ENCODE measurements around the gene SPRR3. TPM values are rescaled to one million over a fixed set of nuclear protein-coding genes. Genes with fewer than 3 reads are reported as not detected.

The SPRR3 gene, protein sequence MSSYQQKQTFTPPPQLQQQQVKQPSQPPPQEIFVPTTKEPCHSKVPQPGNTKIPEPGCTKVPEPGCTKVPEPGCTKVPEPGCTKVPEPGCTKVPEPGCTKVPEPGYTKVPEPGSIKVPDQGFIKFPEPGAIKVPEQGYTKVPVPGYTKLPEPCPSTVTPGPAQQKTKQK
- polyA plus RNA-seq (2011; rRNA removed) (not detected in 2 replicates), polyA minus RNA-seq (2011; rRNA and poly(A)+ RNA removed) (not detected in 2 replicates)

DNA sequence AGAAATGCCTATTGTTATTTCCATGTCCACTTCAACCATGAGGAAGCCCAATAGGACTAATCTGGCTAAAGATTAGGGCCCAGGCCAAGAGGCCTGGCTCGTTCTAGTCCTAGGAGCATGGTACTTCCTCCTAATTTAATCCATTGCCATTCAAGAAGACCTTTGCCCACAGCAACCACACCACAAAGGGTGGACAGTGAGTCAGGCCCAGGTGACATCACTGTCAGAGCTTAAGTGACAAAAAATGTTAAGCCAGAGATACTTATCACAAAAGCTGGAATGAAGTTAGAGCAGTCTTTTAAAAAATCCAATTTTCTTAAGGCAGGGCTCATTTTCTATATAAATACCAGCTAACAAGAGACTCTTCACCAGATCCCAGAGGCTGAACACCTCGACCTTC is at the start of gene SPRR3:
TSS of gene SPRR3 (plus strand) at position 368 of the 400 bp plus-strand sequence. CDS start 1,272 bp downstream, outside the sequence.
- Histone ChIP-seq H3K4me3 (ENCODE audit: low read depth, low read length) (no peak within 1 kb of the TSS), H3K27me3 (ENCODE audit: control insufficient read depth, insufficient read depth, low read length) (no peaks in the 10 kb centered on the region), H3K36me3 (ENCODE audit: control insufficient read depth, insufficient read depth, low read length) (no peaks in the 10 kb centered on the region)
- no peak for DNase-seq (ENCODE audit: low read depth)
- POLR2A ChIA-PET = no interaction called here
- CTCF ChIA-PET = no interaction called here
- TF ChIP-seq, protein P1, sequence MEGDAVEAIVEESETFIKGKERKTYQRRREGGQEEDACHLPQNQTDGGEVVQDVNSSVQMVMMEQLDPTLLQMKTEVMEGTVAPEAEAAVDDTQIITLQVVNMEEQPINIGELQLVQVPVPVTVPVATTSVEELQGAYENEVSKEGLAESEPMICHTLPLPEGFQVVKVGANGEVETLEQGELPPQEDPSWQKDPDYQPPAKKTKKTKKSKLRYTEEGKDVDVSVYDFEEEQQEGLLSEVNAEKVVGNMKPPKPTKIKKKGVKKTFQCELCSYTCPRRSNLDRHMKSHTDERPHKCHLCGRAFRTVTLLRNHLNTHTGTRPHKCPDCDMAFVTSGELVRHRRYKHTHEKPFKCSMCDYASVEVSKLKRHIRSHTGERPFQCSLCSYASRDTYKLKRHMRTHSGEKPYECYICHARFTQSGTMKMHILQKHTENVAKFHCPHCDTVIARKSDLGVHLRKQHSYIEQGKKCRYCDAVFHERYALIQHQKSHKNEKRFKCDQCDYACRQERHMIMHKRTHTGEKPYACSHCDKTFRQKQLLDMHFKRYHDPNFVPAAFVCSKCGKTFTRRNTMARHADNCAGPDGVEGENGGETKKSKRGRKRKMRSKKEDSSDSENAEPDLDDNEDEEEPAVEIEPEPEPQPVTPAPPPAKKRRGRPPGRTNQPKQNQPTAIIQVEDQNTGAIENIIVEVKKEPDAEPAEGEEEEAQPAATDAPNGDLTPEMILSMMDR (IDR thresholded peaks at IDR 0.05; ENCODE audit: insufficient read depth, low read depth, low read length) = no peak

DNA sequence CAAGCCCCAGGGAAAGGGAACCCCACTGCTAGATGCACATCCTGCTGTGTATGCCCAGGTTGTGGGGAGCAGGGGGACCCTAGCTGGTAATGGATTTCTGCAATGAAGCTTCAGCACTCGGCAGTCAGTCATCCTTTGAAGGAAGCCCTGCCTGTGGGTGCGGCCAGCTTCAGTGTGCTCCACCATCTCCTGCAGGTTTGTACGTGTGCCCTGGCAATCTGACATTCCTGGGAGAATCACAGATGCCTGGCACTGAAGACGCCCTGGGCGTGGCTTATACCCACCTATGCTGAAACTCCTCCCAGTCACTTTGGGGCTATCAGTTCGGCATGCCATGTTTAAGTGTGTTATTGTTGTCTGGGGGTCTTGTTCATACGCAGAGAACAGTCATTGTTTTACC is 47.8 kb upstream of the SPRR3 start:
- TF ChIP-seq, protein P1 (IDR thresholded peaks at IDR 0.05; ENCODE audit: insufficient read depth, low read depth, low read length) = no peak
- DNase-seq (ENCODE audit: low read depth) = no peak
- Histone ChIP-seq H3K27me3 (ENCODE audit: control insufficient read depth, insufficient read depth, low read length) (peaks cover 2% of the 10 kb centered on the region; the same call in 1 of the 2 replicates), H3K36me3 (ENCODE audit: control insufficient read depth, insufficient read depth, low read length) (no peaks in the 10 kb centered on the region), H3K4me3 (ENCODE audit: low read depth, low read length) (no peak overlapping the region)
- ChIA-PET POLR2A (no interaction called here), CTCF (interaction anchor here (1.3 kb wide), 1 partner anchor 28 kb away, joined by 4 read pairs; no protein-coding TSS in a partner anchor)

DNA sequence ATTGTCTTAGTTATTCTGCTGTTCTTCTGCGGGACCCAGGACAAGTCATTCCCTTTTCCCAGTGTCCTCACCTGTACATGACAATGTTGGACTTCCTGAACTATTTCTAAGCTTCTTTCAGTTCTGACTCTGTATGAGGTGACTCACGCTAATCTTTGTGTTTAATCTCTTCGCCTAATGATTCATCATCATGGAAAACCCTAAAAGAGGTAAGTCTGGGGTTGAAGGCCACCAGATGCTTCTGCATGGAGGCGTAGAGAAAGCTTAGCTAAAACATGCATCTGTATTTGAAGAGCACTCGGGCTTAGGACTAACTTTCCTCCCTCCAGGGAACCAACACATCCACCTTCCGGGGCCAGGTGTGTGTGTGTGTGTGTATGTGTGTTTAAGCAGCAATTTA is 47.1 kb upstream of the SPRR3 start:
- no peak overlapping the region for H3K4me3 ChIP-seq (ENCODE audit: low read depth, low read length)
- DNase-seq (ENCODE audit: low read depth) = no peak
- CTCF ChIA-PET = interaction anchor here (1.0 to 1.3 kb wide), 2 partner anchors 27 to 28 kb away, joined by 4 read pairs; no protein-coding TSS in a partner anchor
- TF ChIP-seq, protein P1 (IDR thresholded peaks at IDR 0.05; ENCODE audit: insufficient read depth, low read depth, low read length) = no peak
- peaks cover 2% of the 10 kb centered on the region; the same call in 1 of the 2 replicates for H3K27me3 ChIP-seq (ENCODE audit: control insufficient read depth, insufficient read depth, low read length)
- POLR2A ChIA-PET = no interaction called here
- no peaks in the 10 kb centered on the region for H3K36me3 ChIP-seq (ENCODE audit: control insufficient read depth, insufficient read depth, low read length)

DNA sequence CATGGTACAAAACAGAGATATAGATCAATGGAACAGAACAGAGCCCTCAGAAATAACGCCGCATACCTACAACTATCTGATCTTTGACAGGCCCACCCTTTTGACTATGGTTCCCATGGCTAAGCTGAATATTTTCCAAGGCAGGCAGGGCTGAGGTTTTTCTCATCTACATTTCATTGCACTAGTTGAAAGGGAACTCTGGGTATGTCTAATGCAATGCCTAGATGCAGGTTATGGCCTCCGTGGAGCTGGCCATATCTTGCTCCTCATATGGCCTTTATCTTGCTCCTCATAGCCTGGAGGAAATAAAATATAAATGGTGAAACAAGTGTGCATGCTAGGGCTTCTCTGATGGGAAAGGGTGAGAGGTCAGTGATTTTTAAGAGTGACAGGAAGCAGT is 44.0 kb upstream of the SPRR3 start:
- TF ChIP-seq, protein P1 (IDR thresholded peaks at IDR 0.05; ENCODE audit: insufficient read depth, low read depth, low read length) = no peak
- ChIA-PET POLR2A (no interaction called here), CTCF (no interaction called here)
- no peak for DNase-seq (ENCODE audit: low read depth)
- Histone ChIP-seq H3K36me3 (ENCODE audit: control insufficient read depth, insufficient read depth, low read length) (no peaks in the 10 kb centered on the region), H3K4me3 (ENCODE audit: low read depth, low read length) (no peak overlapping the region), H3K27me3 (ENCODE audit: control insufficient read depth, insufficient read depth, low read length) (no peaks in the 10 kb centered on the region)

DNA sequence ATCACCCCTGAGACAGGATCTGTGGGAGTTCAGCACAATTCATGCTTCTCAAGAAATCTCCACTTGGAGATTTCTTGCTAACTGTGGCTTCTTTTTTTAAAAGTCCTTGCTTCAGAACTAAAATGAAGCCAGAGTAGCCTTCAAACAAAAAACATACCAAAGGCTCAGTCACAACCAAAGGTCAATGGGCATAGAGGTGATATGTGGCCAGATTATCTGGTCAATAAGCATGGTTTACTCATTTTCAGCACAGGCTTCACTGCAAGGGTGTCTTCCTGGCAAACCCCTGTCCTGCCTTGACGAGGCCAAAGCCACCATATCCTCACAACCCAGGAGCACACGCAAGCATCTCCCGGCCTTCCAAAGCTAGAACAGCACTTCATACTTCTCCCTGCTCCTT is 42.3 kb upstream of the SPRR3 start:
- no peak overlapping the region for H3K4me3 ChIP-seq (ENCODE audit: low read depth, low read length)
- no peaks in the 10 kb centered on the region for H3K27me3 ChIP-seq (ENCODE audit: control insufficient read depth, insufficient read depth, low read length)
- TF ChIP-seq, protein P1 (IDR thresholded peaks at IDR 0.05; ENCODE audit: insufficient read depth, low read depth, low read length) = no peak
- POLR2A ChIA-PET = no interaction called here
- no peak for DNase-seq (ENCODE audit: low read depth)
- CTCF ChIA-PET = no interaction called here
- H3K36me3 ChIP-seq (ENCODE audit: control insufficient read depth, insufficient read depth, low read length) = no peaks in the 10 kb centered on the region
